Hematopoietic multipotent progenitor cell treated with erythropoietin and hydrocortisone succinate and interleukin-3 and kit ligand, for 15 days (in vitro differentiated cells): Measurements from ENCODE around the gene PCNX3.

Source experiments
- DNase-seq: peaks from one replicate; pipeline ENCODE4 v3.0.0-alpha.2; 2015; ENCODE audit warnings: low spot score

The PCNX3 gene

DNA sequence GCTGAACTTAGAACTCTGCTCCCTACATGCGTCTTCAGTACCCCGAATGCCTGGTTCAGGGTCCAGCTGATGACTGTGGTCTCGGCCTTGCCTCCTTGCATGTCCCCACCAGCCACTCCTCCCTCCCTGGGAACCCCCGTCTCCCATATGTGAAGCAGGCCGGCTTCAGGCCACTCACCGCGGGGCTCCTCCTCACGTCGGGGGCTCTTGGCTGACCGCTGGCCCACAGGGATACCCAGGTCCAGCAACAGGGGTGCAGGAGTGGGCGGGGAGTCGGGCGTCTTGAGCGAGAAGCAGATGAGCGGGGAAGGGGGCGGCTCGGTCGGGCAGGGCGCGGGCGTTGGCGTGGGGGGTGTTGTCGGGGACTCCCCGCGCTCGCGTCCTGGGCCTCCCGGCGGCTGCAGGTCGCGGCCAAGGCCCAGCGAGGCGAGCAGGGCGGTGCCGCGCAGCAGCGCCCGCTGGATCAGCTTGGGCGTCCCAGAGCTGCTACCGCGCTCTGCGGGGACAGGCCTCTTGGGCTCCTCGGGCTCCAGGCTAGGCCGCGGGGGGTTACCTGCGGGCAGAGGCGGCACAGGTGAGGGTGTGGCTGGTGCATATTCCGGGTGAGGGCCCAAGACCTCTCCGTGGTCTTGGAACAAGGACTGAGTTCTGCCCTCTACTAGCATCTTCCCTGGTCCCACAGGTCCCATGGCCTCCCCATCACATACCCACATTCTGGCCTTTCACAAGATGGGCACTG lies 16.2 kb upstream of the PCNX3 start:
- no peak for DNase-seq

DNA sequence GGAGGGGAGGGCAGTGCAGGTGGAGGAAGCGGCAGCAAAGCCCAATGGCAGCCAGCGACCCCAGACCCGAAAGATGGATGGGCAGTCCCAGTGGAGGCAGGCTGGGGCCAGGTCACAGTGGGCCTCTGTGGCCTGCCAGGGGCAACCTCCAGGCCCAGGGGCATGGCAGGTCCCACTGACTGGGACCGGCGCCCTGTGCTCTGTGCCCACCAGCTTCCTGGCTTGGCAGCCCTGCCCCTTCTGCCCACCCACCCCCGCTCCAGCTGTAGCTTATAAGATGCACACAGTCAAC lies 15.7 kb upstream of the PCNX3 start:
- DNase-seq = no peak

- no peak for DNase-seq
These were observed 11.3 kb upstream of the PCNX3 start for GRCh38 chr11:65604258-65604657.

DNA sequence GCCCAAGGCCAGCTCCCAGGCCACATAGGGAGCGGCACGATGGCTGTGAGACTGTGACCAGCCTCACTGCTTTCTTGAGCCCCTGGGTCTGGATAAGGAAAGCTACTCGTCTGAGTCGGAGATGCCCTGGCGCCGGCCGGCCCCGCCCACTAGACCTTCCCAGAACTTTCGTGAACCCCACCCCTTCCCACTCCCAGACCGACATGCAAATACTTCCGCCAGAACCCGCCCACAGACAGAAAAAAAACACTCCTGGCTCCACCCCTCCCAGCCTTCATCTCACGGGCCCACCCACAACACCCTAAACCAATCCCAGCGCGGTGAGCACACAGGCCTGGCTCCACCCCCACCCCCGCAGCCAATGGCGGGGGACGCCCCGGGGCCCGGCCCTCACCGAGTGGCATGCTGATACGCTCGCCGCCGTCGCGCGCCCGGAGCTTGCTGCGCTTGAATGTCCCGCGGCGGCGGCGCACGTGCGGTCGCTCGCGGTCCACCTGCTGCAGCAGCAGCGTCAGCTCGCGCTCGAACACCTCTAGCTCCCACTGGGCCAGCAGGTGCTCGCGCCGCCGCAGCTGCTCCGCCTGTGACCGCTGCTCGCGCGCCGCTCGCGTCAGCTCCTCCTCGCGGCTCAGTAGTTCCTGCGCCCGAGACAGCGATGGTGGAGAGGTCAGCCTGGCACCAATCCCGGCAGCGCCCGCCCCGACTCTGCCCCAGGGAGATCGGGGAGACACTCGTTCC lies 8.5 kb upstream of the PCNX3 start:
- DNase-seq = peak; percentile 37

DNA sequence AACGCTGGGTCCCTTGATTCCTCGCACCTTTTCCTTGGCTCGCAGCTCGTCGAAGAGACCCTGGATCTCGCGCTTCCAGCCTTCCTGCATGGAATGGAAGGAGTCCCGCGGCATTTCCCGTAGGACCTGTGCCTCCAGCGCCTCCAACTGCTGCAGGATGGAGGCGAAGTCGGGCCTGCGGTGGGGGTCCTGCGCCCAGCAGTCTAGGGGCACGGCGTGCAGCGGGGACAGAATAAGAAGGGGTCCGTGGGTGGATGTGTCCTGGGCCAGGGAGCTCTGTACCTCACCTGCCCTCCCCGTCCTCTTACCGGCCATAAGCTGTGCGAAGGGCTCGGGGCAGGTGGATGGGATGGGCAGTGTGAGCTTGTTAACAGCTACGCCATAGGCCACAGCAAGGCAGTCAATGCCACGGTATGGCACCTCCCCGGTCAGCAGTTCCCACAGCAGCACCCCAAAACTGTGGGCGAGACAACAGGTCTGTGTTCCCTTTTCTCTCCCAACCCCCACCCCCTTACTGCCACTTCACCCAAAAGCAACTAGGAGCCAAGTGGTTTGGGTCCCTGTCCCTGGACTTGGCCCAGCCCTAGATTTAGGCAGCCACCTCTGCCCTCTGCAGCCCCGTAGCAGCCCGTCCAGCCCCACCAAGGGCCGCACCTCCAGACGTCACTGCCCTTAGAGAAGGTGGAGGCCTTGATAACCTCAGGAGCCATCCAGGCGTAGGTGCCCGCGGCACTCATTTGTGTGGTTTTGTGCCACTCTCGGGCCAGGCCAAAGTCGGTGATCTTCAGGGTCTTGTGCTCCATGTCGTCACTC lies 7.8 kb upstream of the PCNX3 start:
- DNase-seq = no peak

DNA sequence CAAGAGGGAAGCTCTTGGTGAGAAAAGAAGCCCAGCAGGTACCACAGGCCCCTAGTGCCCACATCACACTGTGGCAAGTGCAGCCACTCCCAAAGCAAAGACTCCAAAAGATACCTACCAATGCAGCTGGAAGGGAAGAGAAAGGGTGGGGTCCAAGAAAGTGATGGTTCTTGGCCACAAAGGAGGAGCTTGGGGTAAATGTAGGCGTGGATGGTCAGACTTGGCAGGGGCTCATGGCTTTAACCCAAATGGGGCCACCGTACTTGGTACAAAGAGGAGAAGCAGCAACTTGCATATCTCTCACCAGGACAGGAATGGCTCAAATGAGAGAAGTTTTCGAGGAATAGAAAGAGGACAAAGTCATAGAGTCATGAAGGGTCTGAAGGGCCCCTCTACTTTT lies 6.3 kb upstream of the PCNX3 start:
- DNase-seq = peak; percentile 54

DNA sequence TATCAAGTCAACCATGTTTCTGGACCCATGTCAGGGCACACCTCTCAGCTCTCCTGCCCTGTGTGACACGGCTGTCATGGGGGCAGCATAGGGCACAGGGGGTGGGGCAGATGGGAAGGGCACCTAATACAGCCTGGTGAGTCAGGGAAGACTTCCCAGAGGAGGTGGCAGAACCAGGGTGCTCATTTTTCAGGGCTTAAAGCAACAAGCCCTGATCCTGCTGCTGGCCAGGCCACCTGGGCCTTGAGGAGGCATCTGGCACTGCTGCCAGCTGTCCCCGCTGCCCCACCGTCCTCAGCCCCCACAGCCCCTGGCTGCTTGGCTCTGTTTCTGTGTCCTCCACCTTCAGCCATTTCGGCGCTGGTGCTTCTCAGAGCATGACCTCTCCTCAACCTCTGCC lies 5.9 kb upstream of the PCNX3 start:
- peak; percentile 66 for DNase-seq

DNA sequence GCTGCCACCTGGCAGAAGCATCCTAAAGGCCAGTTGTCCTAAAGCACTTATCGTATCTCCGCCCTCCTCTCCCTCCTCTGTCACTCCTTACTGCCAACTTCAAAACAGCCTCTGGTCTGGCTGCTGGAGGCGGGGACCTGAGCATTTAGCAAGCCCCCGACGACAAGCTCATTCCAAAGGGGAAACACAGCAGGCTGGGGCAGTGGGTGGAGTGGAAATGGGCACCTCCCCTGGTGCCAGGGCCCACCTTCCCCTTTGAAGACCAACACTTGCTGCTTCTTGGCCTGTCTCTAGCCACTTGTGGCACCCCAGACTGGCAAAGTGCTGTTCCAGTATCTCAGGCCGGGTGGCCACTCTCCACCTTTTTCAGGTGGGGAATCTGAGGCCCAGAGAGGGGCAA lies 5.2 kb upstream of the PCNX3 start:
- no peak for DNase-seq

DNA sequence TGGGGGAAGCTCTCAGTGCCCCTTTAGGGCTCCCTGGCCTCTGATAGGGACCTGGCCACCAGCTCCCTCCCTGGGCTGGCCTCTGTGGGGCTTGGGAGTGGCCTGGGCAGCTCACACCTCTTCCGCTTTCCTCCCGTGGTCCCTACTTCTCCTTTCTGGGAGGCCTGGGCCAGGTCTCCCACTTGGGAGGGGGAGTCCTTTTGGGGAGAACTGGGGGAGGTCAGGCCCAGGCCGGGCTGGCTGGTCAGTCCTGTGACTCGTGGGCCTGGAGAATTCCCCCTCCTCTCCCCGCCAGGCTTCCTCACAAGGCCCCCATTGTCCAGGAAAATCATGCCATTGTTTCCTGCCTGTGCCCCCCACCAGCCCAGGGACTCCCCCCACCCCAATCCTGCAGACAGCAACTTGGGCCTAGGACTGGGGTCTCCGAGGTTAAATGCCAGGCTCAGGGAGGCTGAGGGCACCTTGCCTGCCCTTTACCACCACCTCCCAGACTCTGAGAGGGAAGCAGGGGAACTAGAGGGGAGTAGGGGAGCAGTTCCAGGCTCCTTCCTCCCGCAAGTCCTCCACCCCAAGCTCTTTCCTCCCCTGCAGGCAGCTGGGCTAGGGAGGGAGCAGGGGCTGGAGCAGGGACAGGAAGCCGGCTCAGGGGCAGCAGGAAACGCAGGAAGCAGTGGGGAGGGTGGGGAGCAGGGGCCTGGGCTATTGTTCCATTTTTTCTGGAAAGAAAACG lies 4.4 kb upstream of the PCNX3 start:
- no peak for DNase-seq

GRCh38 chr11:65611758-65612603 lies 3.6 kb upstream of the PCNX3 start:
- no peak for DNase-seq

- no peak for DNase-seq
These were observed 2.9 kb upstream of the PCNX3 start for GRCh38 chr11:65612691-65613090.

DNA sequence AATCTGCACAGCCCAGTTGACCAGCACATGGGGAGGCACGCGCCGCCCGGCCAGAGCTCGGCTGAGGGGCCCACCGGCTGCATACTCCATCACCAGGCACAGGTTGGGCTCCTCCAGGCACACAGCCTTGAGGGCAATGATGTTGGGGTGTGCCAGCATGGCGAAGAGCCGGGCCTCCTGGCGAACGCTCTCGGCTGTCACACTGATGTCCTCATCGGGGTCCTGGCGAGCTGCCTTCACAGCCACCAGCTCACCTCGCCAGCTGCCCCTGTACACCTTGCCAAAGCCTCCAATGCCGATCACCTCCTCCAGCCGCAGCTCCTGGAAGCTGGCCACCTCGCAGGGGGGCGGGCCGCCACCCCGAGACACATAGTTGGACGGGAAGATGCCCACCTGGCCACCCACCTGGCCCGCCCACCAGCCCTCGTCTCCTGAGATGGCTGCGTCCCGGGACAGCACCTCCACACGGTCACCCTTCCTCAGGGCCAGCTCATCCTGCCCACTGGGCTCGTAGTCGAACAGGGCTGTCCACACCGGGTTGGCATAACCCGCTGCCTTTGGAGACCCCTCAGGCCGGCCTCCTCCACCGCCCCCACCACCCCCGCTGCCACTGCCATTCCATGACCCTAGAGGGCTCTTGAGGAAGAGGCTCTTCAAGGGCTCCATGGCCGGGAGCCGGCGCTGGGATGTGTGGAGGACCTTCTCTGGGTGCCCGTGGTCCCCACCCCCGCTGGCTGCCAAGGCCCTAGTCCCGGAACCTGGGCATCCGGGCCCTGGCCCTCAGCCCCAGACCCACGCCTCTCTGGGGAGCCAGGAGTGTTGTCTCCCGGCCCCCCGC lies 2.3 kb upstream of the PCNX3 start:
- DNase-seq = no peak

- DNase-seq = no peak
These were observed 486 bp downstream of the PCNX3 start for GRCh38 chr11:65615950-65616574.

GRCh38 chr11:65616575-65617001 lies 1.0 kb downstream of the PCNX3 start:
- DNase-seq = no peak

DNA sequence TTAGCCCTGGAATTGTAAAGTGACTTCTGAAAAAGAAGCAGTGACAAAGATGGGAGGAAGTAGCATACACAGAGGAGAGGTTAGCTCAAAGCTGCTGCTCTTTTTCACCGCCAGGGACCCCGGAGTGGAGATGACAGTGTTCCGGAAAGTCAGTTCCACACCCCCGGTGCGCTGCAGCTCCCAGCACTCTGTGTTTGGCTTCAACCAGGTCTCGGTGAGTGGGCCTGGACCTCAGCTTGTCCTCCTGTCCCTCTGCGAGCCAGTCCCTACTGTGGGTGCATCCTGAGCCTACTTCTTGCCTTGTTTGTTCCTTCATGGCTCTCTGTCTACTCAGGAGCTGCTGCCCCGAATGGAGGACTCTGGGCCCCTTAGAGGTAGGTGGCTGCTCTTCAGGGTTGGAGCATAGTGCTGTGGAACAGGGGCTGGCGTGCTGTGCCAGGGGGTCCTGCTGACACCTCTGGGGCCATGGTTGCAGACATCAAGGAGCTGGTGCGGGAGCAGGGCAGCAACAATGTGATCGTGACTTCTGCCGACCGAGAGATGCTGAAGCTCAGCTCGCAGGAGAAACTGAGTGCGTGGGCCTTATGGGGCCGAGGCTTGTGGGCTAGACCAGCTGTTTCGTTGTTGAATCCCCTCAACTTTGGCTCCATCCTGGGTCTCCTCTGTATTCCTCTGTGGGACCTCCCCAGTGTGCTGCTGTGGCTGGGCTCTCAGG lies 1.7 kb downstream of the PCNX3 start:
- DNase-seq = no peak

DNA sequence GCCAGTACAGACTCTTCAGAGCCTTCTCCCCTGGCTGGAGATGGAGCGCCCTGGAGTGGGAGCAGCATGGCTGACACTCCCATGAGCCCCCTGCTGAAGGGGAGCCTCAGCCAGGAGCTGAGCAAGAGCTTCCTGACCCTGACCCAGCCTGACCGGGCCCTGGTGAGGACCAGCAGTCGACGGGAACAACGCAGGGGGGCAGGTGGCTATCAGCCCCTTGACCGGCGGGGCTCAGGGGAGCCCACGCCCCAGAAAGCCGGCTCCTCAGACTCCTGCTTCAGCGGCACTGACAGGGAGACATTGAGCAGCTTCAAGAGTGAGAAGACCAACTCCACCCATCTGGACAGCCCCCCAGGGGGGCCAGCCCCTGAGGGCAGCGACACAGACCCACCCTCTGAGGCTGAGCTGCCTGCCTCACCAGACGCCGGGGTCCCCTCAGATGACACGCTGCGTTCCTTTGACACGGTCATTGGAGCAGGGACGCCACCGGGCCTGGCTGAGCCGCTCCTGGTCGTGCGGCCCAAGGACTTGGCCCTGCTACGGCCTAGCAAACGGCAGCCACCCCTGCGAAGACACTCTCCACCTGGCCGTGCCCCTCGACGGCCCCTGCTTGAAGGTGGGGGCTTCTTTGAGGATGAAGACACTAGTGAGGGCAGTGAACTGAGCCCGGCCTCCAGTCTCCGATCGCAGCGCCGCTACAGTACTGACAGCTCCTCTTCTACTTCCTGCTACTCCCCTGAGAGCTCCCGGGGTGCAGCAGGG lies 2.6 kb downstream of the PCNX3 start:
- no peak for DNase-seq

- no peak for DNase-seq
These were observed 3.2 kb downstream of the PCNX3 start for GRCh38 chr11:65618763-65619162.

GRCh38 chr11:65619281-65619928 lies 3.8 kb downstream of the PCNX3 start:
- no peak for DNase-seq
